Dedifferentiated amniotic fluid mesenchymal stem cell (primary cell): ENCODE data around the gene PLEKHG7.
"Not testable (repeated sequence)": the region's sequence is repeated elsewhere in the genome, so short reads cannot be mapped to it uniquely, and the experiment has no call there.

Experiments used
- DNase-seq: peaks from one replicate; pipeline ENCODE4 v3.0.0-alpha.2; 2016; ENCODE audit errors: extremely low spot score

PLEKHG7 gene

GRCh38 chr12:92702754-92703679 is at the start of gene PLEKHG7:
TSS of gene PLEKHG7 (plus strand) at chr12:92702989. CDS start at chr12:92706632, 3,643 bp downstream.
- no peak for DNase-seq

DNA sequence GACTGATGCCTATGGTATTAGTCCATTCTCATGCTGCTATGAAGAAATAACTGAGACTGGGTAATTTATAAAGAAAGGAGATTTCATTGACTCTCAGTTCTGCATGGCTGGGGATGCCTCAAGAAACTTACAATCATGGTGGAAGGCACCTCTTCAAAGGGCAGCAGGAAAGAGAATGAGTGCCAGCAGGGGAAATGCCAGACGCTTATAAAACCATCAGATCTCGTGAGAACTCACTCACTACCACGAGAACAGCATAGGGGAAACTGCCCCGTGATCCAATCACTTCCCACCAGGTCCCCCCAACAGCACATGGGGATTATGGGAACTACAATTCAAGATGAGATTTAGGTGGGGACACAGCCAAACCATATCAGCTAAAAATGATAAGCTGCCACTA is 48.5 kb upstream of the PLEKHG7 start:
- DNase-seq, result not testable (repeated sequence)

GRCh38 chr12:92654929-92655328 is 47.9 kb upstream of the PLEKHG7 start:
- DNase-seq, result peak; percentile 20

GRCh38 chr12:92656911-92657310 is 45.9 kb upstream of the PLEKHG7 start:
- DNase-seq, result no peak

- DNase-seq, result no peak
Observed at GRCh38 chr12:92657770-92658169, 45.0 kb upstream of the PLEKHG7 start.

DNA sequence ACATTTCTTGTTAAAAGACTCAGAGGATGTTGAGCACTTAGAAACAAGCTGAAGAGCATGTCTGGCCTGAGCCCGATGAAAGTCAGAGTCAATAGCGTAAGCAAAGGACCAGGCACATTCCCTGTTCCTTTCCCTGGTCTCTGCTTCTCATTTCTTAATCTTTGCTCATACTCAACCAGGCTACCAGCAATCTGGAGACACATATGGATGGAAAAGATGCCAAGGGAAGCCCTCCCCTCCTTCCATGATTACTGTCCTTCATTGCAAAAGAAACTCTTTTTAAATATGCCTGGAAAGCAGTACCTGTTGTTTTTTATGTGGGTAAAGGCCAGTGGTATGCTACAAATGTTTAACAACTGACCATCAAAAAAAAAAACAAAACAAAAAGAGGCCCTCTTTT is 44.2 kb upstream of the PLEKHG7 start:
- no peak for DNase-seq

- no peak for DNase-seq
Observed at GRCh38 chr12:92661269-92661668, 41.5 kb upstream of the PLEKHG7 start.

- DNase-seq, result no peak
Observed at GRCh38 chr12:92665496-92665895, 37.3 kb upstream of the PLEKHG7 start.

DNA sequence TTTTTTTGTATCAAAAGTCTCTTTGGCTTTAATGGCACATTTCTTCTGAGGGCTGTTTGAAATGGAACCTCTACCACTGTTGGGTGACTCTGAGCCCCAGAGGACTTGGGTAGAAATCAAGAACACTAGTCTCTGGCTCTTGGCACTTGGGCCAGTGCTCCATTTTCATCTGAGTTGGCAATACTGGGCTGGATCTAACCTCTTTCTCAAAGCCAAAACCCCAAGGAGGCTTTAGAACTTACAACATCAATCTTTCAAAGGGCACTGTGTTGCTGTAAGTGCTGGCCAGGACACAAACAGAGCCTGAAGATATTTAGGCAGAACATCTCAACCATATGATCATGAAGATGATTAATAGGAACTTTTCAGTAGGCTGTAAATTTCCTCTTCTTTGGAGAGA is 34.0 kb upstream of the PLEKHG7 start:
- no peak for DNase-seq

- DNase-seq, result not testable (repeated sequence)
Observed at GRCh38 chr12:92671524-92671923, 31.3 kb upstream of the PLEKHG7 start.

DNA sequence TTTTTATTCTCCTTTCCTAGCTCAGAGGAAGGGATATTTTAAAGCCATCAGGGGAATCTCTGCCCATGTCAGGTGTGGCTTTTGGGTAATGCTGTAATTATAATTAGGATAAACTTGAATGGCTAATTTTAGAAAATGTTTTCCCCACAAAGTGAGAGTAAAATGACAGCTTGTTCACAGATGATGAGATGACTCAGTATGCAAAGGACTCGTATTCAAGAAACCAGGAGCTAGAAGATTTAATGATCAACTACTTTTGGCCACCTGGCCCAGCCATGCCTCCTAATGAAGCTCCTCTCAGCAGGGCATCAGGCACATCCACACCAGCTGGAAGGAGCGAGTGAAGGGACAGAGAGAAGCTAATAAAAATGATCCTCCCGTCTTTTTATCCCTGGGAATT is 29.0 kb upstream of the PLEKHG7 start:
- DNase-seq, result no peak

GRCh38 chr12:92674500-92674899 is 28.3 kb upstream of the PLEKHG7 start:
- no peak for DNase-seq

DNA sequence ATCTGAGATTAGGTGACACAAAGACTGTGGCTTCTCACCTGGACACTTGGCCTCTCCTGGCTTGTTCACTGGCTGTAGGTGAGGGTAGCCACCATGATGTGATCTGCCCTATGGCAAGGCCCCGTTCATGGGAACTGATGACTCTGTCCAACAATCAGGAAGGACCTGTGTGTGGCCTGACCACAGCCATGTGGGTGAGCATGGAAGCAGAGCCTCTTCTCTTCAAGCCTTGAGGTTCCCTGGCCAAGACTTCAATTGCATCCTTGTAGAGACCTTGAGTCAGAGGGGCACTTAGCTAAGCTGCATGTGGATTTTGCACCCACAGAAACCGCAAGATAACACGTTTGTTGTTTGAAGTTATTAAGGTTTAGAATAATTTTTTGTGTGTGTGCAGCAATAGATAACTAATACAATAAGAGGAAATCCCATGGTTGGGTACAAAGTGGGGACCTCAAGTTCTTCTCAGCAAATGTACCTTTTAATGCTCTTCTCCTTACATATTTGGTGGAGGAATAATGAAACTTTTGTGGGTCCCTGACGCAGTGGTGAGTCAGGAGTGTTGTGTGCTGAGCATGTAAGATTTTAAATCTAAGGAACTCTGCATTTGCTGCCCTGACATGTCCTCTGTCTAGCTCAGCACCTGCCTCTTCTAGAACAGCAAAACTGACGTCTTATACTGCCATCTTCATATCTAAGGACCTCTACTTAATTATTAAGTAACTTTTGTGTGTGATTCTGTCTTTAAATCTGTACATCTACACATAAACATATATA is 27.5 kb upstream of the PLEKHG7 start:
- no peak for DNase-seq

DNA sequence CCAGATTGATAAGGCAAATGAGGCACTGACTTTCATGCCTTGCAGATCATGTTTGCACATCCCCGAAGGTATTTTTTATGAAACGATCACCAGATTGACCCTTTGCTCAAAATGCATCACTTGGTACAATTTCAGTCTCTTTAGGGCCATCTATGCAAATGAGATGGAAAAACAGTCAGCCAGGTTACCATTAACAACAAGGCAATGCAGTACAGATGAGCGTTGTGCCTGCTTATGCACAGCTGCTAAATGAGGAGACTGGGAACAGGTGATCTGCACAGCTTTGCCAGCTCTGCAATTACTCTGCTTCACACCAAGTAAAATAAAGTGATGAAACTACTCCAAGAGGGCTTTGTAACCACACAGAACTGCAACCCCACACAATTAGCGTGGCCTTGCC is 26.1 kb upstream of the PLEKHG7 start:
- no peak for DNase-seq

DNA sequence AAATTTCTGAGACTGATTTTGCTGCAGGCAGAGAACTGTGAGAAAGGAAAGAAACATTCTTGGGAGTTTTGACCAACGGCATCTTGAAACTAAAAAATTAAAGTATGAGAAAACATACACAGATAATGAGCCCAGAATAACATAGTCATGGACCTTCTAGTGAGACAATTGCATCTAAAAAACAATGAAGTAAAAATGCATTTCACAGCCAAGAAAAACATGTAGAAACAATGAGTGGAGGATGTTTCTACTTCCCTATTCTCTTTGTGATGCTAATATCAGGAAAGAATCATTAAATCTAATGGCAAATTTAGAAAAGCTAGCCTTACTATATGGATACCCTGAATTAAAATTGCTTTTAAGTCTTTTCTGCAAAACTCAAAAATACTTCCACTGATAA is 12.2 kb upstream of the PLEKHG7 start:
- DNase-seq, result no peak

DNA sequence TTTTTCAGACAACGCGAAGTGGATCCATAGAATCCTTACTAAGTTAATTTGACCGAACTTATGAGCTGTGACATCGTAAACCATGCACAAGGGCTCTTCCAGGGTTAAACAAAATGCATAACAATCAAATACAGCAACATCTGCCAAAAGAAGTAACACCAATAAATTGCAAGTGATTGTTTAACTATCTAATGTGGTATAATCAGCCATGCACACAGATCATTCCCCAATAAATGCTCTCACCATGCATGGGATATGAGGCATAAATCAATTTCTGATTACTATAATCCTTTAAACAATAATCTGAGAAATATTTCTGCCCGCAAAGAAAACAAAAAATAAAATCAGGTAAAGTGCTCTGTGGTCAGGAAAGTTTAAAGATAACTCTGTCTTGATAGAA is 7.7 kb upstream of the PLEKHG7 start:
- no peak for DNase-seq

DNA sequence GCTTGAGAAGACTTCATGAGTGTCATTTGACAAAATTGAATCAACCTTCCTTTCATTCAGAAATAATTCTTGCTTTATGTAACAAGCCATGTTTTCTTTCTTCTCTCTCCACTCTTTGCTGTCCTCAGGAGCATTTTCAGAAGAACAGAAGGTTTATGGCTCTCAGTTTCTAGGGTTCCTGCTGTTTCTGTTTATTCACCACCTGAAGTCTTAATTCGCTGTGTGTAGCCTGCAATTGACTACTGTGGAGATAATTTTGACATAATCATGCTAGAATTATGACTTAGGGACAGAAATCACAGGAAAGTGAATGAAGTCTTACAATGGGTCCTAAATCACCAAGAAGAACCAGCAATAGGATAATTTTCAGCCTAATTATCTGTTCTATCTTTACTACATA is 7.2 kb upstream of the PLEKHG7 start:
- DNase-seq, result no peak

- peak; percentile 38 for DNase-seq
Observed at GRCh38 chr12:92696216-92696615, 6.6 kb upstream of the PLEKHG7 start.

DNA sequence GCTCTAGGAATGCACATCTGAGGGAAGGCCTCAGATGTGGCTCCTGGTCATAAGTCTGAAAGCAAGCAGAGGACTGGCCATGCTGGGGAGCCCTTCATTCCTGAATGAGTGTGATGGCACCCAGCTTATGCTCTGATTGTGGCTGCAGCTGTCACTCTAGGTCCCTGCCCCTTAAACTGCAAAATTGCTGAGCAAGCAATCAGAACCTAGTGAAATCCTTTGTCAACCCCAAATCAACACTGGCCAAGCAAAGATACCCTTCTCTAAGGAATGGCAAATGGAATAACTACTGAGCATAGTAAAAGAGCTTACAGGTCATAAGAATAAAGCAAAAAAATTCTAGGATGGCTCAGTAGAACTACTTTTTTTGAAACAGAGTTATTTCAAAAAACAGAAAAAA is 4.3 kb upstream of the PLEKHG7 start:
- no peak for DNase-seq

- no peak for DNase-seq
Observed at GRCh38 chr12:92701441-92701840, 1.3 kb upstream of the PLEKHG7 start.

GRCh38 chr12:92703786-92704185 is 997 bp downstream of the PLEKHG7 start:
- DNase-seq, result no peak

DNA sequence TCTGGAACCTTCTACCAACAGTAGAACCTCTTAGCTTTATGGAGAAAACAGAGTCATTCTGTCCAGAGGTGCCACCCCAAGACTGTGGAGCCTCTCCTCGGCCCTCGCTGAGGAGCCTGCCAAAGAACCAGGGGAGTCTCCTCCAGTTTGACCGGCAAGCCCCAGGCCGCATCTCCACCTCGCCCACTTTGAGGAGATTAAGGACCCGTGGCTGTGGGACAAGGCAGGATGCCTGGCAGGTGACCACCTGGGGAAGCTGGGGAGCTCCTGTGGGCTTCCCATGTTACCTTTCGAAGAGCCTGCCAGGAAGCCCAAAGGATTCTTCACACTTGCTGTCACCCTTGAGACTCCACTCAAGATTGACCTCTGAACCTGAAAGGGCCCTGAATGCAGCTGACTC is 3.8 kb downstream of the PLEKHG7 start:
- DNase-seq, result no peak

- DNase-seq, result no peak
Observed at GRCh38 chr12:92707926-92708325, 5.1 kb downstream of the PLEKHG7 start.
